ENCODE results near the gene RTL1.

DNA sequence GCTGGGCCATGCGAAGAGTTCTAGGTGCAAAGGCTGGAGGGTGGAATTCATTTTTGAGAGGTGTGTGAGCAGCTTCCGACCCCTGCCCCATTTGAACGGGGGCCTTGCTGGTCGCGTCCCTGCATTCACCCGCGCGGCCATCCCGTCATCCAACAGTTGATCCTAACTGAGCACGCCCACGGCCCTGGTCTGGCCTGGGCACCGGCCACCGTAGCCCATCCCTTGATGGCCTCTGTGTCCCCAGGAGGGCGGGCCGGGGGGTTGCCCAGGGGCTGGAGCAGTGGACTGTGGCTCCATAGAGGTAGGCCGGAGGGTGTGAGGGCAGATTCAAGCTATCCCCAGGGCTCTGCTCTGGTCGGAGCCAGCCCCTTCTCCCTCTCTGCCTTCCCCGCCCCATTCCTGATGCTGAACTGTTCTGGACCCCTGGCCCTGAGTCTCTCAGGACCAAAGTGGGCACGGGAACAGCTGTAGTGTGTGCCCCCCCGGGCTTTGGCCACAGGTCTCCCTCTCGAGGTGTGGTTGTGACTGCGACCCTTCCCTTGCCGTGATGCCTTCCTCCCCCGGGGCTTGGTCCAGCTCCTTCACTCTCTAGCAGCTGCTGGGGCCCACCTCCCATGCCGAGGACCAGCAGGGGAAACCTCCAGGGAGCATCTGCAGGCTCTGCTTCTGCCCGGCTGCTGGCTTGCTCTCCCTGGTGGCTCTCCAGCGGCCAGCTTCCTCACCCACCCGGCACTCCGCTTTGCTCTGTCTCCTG lies 68.6 kb downstream of the RTL1 start:
- TF ChIP-seq CTCF (IDR thresholded peaks at IDR 0.05; ENCODE audit: borderline replicate concordance, extremely low read depth, low read length, poor library complexity, severe bottlenecking) (no peak), EZH2 (IDR thresholded peaks at IDR 0.05; ENCODE audit: borderline replicate concordance, low read depth, low read length, severe bottlenecking) (no peak)

Measured in DND-41 (cell line).